PC-3 (cell line): ENCODE data around the gene PCSK2.

Source experiments
- EZH2phosphoT487 ChIP-seq: fragments of 300-600 bp; sonication (generic); IDR thresholded peaks from 2 replicates; pipeline ENCODE4 v1.6.1; 2018; ENCODE audit warnings: mild to moderate bottlenecking, antibody characterized with exemption, low read length, borderline replicate concordance
- TF ChIP-seq, protein P1 (sequence below): fragments of 300-600 bp; sonication (generic); conservative IDR thresholded peaks from 2 replicates; pipeline ENCODE4 v1.5.1; 2017; ENCODE audit warnings: antibody characterized with exemption, low read depth, mild to moderate bottlenecking, low read length

DNA sequence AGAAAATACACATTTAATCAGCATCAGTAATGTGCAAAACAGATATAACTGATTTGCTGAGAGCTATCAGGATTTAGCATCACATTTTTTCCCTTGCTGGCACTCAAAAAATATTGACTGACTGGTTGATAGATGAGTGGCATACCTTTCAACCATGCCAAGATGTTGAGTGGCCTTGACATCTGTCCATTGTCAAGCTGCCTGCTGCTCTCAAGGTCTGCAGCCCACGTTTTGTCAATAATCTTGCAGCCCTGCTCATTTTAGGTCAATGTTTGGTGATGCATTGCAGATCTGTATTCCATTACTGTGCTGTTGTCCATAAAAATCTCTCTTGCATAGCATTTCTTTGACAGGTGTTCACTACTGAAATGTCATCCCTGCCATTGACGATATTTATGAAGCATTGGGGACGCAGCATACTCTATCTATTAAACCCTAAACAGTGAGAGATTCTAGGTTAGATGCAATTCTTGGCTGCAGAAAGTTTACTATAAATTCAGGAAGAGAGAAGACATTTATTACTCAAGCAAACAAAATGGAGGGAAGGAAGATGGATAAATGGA lies 192.7 kb downstream of the PCSK2 start:
- TF ChIP-seq, protein P1, sequence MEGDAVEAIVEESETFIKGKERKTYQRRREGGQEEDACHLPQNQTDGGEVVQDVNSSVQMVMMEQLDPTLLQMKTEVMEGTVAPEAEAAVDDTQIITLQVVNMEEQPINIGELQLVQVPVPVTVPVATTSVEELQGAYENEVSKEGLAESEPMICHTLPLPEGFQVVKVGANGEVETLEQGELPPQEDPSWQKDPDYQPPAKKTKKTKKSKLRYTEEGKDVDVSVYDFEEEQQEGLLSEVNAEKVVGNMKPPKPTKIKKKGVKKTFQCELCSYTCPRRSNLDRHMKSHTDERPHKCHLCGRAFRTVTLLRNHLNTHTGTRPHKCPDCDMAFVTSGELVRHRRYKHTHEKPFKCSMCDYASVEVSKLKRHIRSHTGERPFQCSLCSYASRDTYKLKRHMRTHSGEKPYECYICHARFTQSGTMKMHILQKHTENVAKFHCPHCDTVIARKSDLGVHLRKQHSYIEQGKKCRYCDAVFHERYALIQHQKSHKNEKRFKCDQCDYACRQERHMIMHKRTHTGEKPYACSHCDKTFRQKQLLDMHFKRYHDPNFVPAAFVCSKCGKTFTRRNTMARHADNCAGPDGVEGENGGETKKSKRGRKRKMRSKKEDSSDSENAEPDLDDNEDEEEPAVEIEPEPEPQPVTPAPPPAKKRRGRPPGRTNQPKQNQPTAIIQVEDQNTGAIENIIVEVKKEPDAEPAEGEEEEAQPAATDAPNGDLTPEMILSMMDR = no peak
- TF ChIP-seq EZH2phosphoT487 = no peak
